Activated T-cell treated with anti-CD3 and anti-CD28 coated beads, Interleukin-2, amount 50 U/mL, for 48 hours (primary cell): ENCODE measurements around the gene PBX1.

Source experiments
- DNase-seq, 2 experiments: peaks; one replicate each; pipeline ENCODE4 v3.0.0-alpha.2; 2020

The PBX1 gene

GRCh38 chr1:164735315-164736052 is 176.5 kb downstream of the PBX1 start:
- DNase-seq: no peak

GRCh38 chr1:164736137-164736536 is 177.2 kb downstream of the PBX1 start:
- DNase-seq: no peak

GRCh38 chr1:164739189-164739588 is 180.2 kb downstream of the PBX1 start:
- DNase-seq: no peak

GRCh38 chr1:164740000-164740526 is 181.1 kb downstream of the PBX1 start:
- no peak for DNase-seq

- no peak for DNase-seq
These were observed 183.8 kb downstream of the PBX1 start for GRCh38 chr1:164742745-164743144.

- DNase-seq: no peak
These were observed 185.0 kb downstream of the PBX1 start for GRCh38 chr1:164743976-164744375.

DNA sequence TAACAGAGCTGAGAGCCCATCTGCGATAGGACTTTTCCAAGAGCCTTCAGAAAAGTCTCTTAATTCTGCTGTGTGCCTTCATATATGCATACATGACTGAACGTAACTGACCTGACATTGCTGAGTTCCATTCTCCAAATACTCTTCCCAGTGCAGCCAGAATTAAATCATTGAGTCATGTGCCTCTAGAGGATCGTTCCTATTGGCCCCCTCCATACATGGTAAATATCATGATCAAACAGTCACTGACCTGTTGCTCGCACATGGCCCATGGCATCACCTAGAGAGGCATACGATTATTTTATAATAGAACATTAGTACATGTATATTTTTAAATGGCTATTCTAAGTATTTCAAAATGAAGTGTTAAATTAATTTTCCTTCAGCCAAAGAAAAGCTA is 186.8 kb downstream of the PBX1 start:
- no peak for DNase-seq

GRCh38 chr1:164746632-164747031 is 187.6 kb downstream of the PBX1 start:
- no peak for DNase-seq

GRCh38 chr1:164748253-164748899 is 189.4 kb downstream of the PBX1 start:
- no peak for DNase-seq

DNA sequence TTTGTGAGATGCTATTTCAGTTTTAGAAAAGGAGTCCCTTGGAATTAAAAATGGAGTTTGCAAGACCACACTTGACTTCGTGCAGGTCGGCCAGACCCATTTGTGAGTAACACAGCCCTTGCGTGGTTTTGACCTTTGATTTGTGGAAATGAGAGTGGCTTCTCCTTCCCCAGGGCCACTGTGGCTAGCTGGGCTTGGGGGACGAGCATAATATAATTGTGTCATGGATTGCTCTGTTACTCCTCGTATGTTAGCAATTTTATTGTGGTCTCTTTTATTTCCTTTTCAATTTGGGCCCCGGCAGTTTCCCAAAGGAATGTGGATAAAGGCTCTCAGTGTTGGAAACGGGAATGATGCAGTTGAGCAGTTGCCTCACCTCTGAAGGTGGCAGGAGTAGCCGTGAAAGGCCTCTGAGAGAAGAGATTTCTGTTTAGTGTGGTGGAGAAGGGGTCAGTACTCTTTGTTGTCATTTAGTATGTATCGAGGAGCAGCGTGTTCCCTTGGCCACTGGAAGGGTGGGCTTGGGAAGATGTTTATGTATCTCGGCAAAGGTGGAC is 194.6 kb downstream of the PBX1 start:
- no peak for DNase-seq

DNA sequence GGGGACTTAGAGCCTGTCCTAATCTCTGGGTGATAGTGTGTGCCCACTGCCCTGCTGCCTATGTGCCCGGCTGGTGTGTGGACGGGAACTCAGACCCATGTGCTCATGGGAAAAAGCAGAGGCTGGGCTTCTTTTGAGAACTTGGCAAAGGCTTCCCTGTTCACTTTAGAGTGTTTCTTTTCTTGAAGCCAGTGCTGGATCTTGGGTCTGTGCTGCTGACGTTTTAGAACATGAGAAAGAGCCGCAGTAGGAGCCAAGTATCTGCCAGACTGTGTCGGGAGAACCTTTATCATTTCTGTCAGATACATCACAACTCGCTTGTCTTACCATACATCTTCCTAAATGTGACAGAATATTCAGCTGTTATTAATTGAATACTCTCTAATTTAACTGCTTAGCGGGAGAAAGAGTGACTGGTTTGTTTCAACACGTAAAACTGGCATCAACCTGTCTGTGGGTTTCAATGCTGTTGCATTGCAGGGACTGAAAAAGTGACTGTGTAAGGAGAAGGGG is 195.2 kb downstream of the PBX1 start:
- DNase-seq: no peak

DNA sequence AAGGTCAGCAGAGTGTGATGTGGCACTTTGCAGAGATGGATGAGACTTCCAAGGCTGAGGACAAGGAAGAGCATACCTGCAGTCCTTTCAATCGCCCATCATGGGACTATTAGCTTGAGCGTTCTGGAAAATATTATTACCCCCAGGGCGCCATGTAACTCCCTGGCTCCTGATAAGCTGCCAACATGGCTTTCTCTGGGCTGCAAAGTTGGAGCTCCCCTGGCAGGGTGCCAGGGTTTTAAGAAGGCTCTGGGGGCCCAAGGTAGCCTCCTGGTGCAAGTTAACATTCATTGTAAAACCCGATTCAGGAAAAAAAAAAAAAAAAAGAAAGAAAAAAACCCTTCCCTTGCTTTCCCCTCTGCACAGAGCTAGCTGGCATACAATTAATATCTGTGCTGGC is 196.7 kb downstream of the PBX1 start:
- DNase-seq: no peak

GRCh38 chr1:164756741-164757140 is 197.8 kb downstream of the PBX1 start:
- no peak for DNase-seq

GRCh38 chr1:164757625-164758024 is 198.6 kb downstream of the PBX1 start:
- no peak for DNase-seq

GRCh38 chr1:164759144-164759920 is 200.3 kb downstream of the PBX1 start:
- no peak for DNase-seq

DNA sequence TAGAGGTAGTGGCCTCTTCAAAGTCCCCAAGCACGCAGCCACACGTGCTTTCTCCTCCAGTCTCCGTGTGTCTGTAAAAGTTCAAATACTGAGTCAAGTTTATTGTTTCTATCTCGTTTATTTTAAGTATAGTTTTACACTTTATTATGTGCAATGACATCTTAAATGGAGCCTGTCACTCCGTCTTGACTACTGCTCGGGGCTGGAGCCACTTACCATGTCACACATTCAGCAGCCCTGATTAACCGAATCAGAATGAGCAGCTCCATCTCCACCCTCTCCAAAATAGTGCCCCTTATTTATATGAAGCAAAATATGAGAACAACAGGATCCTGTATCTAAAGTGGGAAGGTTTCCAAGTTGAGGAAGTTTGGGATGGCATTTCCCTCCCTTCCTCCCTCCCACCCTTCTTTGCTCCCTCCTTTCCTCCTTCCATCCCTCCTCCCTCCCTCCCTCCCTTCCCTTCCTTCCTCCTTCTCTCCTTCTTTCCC is 201.0 kb downstream of the PBX1 start:
- no peak for DNase-seq

DNA sequence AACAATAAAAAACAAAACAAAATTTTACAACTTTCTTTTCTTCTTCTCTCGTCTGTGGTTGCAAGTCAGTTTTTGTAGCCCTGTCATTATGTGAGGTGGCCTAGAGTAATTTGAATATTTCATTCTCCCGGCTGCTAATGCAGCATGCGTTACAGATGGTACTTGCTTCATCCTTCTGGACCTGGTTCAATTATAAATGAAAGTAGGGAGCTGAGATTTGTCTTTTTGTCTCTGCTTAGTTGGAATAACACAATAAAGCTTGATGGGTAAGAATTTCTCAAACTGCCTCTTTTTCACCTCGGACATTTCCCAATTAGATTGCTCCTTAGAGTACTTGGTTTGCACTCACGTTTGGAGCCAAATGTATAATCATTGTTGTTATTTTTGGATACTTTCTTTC is 201.6 kb downstream of the PBX1 start:
- DNase-seq: no peak

DNA sequence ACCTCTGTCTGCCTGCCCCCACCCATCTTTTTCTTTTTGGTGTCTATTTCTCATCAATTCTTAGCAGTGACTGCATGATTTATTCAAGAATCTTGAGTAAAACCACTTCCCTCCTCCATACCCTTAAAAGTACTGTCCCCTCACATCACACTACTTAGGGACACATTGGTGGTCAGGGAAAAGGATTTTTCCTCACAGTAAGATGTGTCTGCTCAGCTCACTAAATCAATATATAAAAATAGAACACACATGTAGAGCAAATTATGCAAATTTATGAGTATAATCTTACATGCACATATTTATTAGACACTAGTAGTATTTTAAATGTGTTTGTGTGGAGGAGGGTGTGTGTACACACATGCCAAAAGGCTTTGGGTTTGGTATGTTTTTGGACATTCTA is 202.0 kb downstream of the PBX1 start:
- no peak for DNase-seq

- DNase-seq: no peak
These were observed 204.1 kb downstream of the PBX1 start for GRCh38 chr1:164763098-164763497.

DNA sequence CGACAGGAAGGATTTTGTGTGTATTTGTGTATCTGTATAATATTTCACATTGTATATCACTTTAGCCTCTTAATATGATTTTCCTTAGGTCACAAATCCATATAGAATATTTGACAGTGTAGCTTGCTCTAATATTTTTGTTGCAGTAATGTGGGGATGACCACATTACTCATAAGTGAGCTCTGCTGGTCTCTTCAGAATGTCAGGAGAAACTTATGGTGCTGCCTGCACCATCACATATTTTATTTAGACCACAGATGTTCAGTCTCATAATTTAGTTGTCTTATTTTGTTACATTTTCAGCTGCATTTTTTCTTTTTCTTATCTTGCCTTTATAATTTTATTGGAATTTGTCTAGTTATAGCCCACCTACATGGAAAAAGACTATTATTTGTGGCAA is 205.3 kb downstream of the PBX1 start:
- no peak for DNase-seq

- no peak for DNase-seq
These were observed 206.6 kb downstream of the PBX1 start for GRCh38 chr1:164765557-164765956.

GRCh38 chr1:164765992-164766720 is 207.2 kb downstream of the PBX1 start:
- no peak for DNase-seq
